Testis (tissue), 2 donors: Measurements from ENCODE around the gene TENM4.

Experiments
- POLR2A ChIP-seq: fragments of 450-650 bp; IDR thresholded peaks from one replicate; pipeline ENCODE4 v1.6.1; 2017; ENCODE audit warnings: antibody characterized with exemption, mild to moderate bottlenecking, moderate library complexity
- TF ChIP-seq, protein P1 (sequence below), 3 experiments: fragments of 450-650 bp in 2 of 3; fragments of 200-600 bp in 1 of 3; sonication (generic) in 1 of 3; IDR thresholded peaks; one replicate each; pipeline ENCODE4 v1.5.1; 2016 to 2019; ENCODE audit warnings: antibody characterized with exemption in 3 of 3, mild to moderate bottlenecking in 2 of 3, moderate library complexity in 1 of 3

DNA sequence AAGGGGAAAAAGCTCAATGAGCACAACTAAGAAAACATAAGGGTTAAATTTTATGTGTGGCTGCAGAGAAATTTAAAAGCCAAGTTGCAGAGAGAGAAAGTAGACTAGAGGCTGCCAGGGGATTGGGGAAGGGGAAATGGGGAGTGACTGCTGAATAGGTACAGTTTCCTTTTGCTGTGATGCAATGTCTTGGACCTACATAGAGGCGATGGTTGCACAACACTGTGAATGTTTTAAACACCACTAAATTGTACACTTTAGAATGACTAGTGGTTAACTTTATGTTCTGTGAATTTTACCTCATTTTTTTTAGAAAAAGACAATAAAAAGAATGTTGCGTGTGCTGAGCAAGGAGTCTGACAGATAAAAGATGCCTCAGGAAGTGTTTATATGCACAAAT is 36.5 kb downstream of the TENM4 start:
- TF ChIP-seq, protein P1, sequence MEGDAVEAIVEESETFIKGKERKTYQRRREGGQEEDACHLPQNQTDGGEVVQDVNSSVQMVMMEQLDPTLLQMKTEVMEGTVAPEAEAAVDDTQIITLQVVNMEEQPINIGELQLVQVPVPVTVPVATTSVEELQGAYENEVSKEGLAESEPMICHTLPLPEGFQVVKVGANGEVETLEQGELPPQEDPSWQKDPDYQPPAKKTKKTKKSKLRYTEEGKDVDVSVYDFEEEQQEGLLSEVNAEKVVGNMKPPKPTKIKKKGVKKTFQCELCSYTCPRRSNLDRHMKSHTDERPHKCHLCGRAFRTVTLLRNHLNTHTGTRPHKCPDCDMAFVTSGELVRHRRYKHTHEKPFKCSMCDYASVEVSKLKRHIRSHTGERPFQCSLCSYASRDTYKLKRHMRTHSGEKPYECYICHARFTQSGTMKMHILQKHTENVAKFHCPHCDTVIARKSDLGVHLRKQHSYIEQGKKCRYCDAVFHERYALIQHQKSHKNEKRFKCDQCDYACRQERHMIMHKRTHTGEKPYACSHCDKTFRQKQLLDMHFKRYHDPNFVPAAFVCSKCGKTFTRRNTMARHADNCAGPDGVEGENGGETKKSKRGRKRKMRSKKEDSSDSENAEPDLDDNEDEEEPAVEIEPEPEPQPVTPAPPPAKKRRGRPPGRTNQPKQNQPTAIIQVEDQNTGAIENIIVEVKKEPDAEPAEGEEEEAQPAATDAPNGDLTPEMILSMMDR (IDR thresholded peaks at IDR 0.05): no peak
- TF ChIP-seq POLR2A: no peak
